Measurements from ENCODE around the gene PCSK6. TPM values are rescaled to one million over a fixed set of nuclear protein-coding genes. Genes with fewer than 3 reads are reported as not detected.

PCSK6 gene
- total RNA-seq, 1 experiment from 2014 or later, result 69.5 TPM

- Histone ChIP-seq H3K4me1 (peaks cover 12% of the 10 kb centered on the region), H3K36me3 (ENCODE audit: control insufficient read depth, insufficient read depth, low read length) (no peaks in the 10 kb centered on the region), H3K27me3 (replicated peaks; ENCODE audit: control insufficient read depth, insufficient read depth, low read length) (no peaks in the 10 kb centered on the region), H3K4me3 (ENCODE audit: low read depth, low read length) (no peak overlapping the region), H3K9me3 (no peaks in the 10 kb centered on the region)
- intact Hi-C loops (cut with micrococcal nuclease; ENCODE audit: unreplicated experiment), result loop anchor here (5.0 kb wide), 1 partner anchor 338 kb away; the partner anchor contains the start of gene LRRK1
- Mint-ChIP-seq H3K4me3 (ENCODE audit: unreplicated experiment) (no peak overlapping the region), H3K27me3 (ENCODE audit: insufficient read depth, unreplicated experiment) (no peaks in the 10 kb centered on the region), H3K4me1 (ENCODE audit: low read depth, unreplicated experiment) (peaks cover 5% of the 10 kb centered on the region), H3K36me3 (ENCODE audit: insufficient read depth, unreplicated experiment) (no peaks in the 10 kb centered on the region), H3K27ac (ENCODE audit: unreplicated experiment) (no peak overlapping the region), H3K9me3 (ENCODE audit: unreplicated experiment) (no peaks in the 10 kb centered on the region)
- ChIA-PET POLR2A (no interaction called here), CTCF (interaction anchor here (0.6 kb wide), 1 partner anchor 248 kb away, joined by 3 read pairs; no protein-coding TSS in a partner anchor)
- TF ChIP-seq CTCF (IDR thresholded peaks at IDR 0.05; ENCODE audit: insufficient read depth in 1 of 2, low read depth in 1 of 2, low read length in 1 of 2, severe bottlenecking in 1 of 2, unreplicated experiment in 1 of 2), result no peak
- BruUV-seq (replicated peaks), result no TSS peak
- no peak for DNase-seq
These were observed 234.5 kb downstream of the PCSK6 start for GRCh38 chr15:101255051-101255395.

GRCh38 chr15:101254157-101255050, 235.1 kb downstream of the PCSK6 start:
- DNase-seq, result no peak
- TF ChIP-seq CTCF (IDR thresholded peaks at IDR 0.05; ENCODE audit: insufficient read depth in 1 of 2, low read depth in 1 of 2, low read length in 1 of 2, severe bottlenecking in 1 of 2, unreplicated experiment in 1 of 2), result no peak
- Histone ChIP-seq H3K4me3 (ENCODE audit: low read depth, low read length) (no peak overlapping the region), H3K9me3 (no peaks in the 10 kb centered on the region), H3K36me3 (ENCODE audit: control insufficient read depth, insufficient read depth, low read length) (no peaks in the 10 kb centered on the region), H3K27me3 (replicated peaks; ENCODE audit: control insufficient read depth, insufficient read depth, low read length) (no peaks in the 10 kb centered on the region), H3K4me1 (peaks cover 17% of the 10 kb centered on the region)
- no peaks in the 10 kb centered on the region for H3K9me3 Mint-ChIP-seq (ENCODE audit: unreplicated experiment)
- POLR2A ChIA-PET, result no interaction called here
- H3K4me3 Mint-ChIP-seq (ENCODE audit: unreplicated experiment), result no peak overlapping the region
- intact Hi-C loops (cut with micrococcal nuclease; ENCODE audit: unreplicated experiment), result loop anchor here (5.0 kb wide), 1 partner anchor 337 kb away; the partner anchor contains the start of gene LRRK1
- no peaks in the 10 kb centered on the region for H3K27me3 Mint-ChIP-seq (ENCODE audit: insufficient read depth, unreplicated experiment)
- no peak overlapping the region for H3K27ac Mint-ChIP-seq (ENCODE audit: unreplicated experiment)
- H3K4me1 Mint-ChIP-seq (ENCODE audit: low read depth, unreplicated experiment), result peaks cover 8% of the 10 kb centered on the region
- no peaks in the 10 kb centered on the region for H3K36me3 Mint-ChIP-seq (ENCODE audit: insufficient read depth, unreplicated experiment)
- BruUV-seq (replicated peaks), result no TSS peak
- CTCF ChIA-PET, result interaction anchor here (0.6 kb wide), 1 partner anchor 248 kb away, joined by 3 read pairs; no protein-coding TSS in a partner anchor

Other genes starting within 250 kb of the PCSK6 start
- 17.5 and 18.7 TPM in 2 replicates for gene CHSY1, start 237.7 kb downstream of the PCSK6 start, total RNA-seq (2022)
- 69.7 and 71.3 TPM in 2 replicates for gene SELENOS, start 212.2 kb downstream of the PCSK6 start, total RNA-seq (2022)
- 123 and 132 TPM in 2 replicates for gene SNRPA1, start 194.5 kb downstream of the PCSK6 start, total RNA-seq (2022)
- 34.7 and 39.2 TPM in 2 replicates for gene TM2D3, start 162.7 kb upstream of the PCSK6 start, total RNA-seq (2022)
- 9.8 and 11.5 TPM in 2 replicates for gene TARS3, start 234.8 kb upstream of the PCSK6 start, total RNA-seq (2022)

Data from Caco-2 (cell line).